ENCODE results near the gene CABP2. TPM values are rescaled to one million over a fixed set of nuclear protein-coding genes. Genes with fewer than 3 reads are reported as not detected.
"Not testable (repeated sequence)": the region's sequence is repeated elsewhere in the genome, so short reads cannot be mapped to it uniquely, and the experiment has no call there.

The CABP2 gene
- total and polyA plus RNA-seq, 10 of the 15 experiments (the other 5 are each of a cell fraction or from before 2014, with no cell fraction given): not detected

GRCh38 chr11:67551697-67552096 is 28.5 kb upstream of the CABP2 start:
- RAD21 ChIA-PET (ENCODE audit: unreplicated experiment); H3K36me3 ChIP-seq (ENCODE audit: control insufficient read depth in 2 of 2, insufficient read depth in 2 of 2, low read length in 1 of 2); FAIRE-seq; ATAC-seq; POLR2A ChIA-PET; BruUV-seq (replicated peaks); H4K20me1 ChIP-seq (ENCODE audit: control insufficient read depth, insufficient read depth); H3K4me3 ChIP-seq; H3K9ac ChIP-seq (ENCODE audit: control insufficient read depth, insufficient read depth, low read length); CTCF ChIA-PET; H3K79me2 ChIP-seq (ENCODE audit: control insufficient read depth, insufficient read depth, low read length); SMC1A ChIA-PET (ENCODE audit: uncharacterized antibody, unreplicated experiment); DNase-seq (ENCODE audit: low read depth, low spot score); in situ Hi-C loops (cut with MboI); H3K27ac ChIP-seq (ENCODE audit: control insufficient read depth, insufficient read depth); H3K4me2 ChIP-seq (ENCODE audit: control insufficient read depth, insufficient read depth); intact Hi-C loops (cut with micrococcal nuclease; ENCODE audit: unreplicated experiment); H3K27me3 ChIP-seq (replicated peaks in 1 of 2; ENCODE audit: control insufficient read depth in 2 of 2, insufficient read depth in 2 of 2, low read length in 1 of 2); H3K4me1 ChIP-seq (ENCODE audit: control insufficient read depth, insufficient read depth, low read length); H2AFZ ChIP-seq (ENCODE audit: control insufficient read depth, low read depth, low read length): not testable (repeated sequence)
- peaks cover 12% of the 10 kb centered on the region; the same call in 2 of the 3 replicates for H3K9me3 ChIP-seq (replicated peaks; ENCODE audit: control insufficient read depth, insufficient read depth, low read length)

- no peak overlapping the region for H3K4me2 ChIP-seq (ENCODE audit: control insufficient read depth, insufficient read depth)
- H3K4me3 ChIP-seq: no peak overlapping the region
- H3K27me3 ChIP-seq (replicated peaks in 1 of 2; ENCODE audit: control insufficient read depth in 2 of 2, insufficient read depth in 2 of 2, low read length in 1 of 2): no peaks in the 10 kb centered on the region
- CTCF ChIA-PET: interaction anchor here (0.9 kb wide), 1 partner anchor 8 kb away, joined by 3 read pairs; no protein-coding TSS in a partner anchor
- no peaks in the 10 kb centered on the region for H3K79me2 ChIP-seq (ENCODE audit: control insufficient read depth, insufficient read depth, low read length)
- DNase-seq (ENCODE audit: low read depth, low spot score) (no peak), ATAC-seq (no peak), FAIRE-seq (no peak)
- H2AFZ ChIP-seq (ENCODE audit: control insufficient read depth, low read depth, low read length): no peak overlapping the region
- RAD21 ChIA-PET (ENCODE audit: unreplicated experiment): no interaction called here
- no peaks in the 10 kb centered on the region for H4K20me1 ChIP-seq (ENCODE audit: control insufficient read depth, insufficient read depth)
- no peaks in the 10 kb centered on the region for H3K4me1 ChIP-seq (ENCODE audit: control insufficient read depth, insufficient read depth, low read length)
- in situ Hi-C loops (cut with MboI) (no loop called here), intact Hi-C loops (cut with micrococcal nuclease; ENCODE audit: unreplicated experiment) (no loop called here)
- peaks cover 12% of the 10 kb centered on the region; the same call in 2 of the 3 replicates for H3K9me3 ChIP-seq (replicated peaks; ENCODE audit: control insufficient read depth, insufficient read depth, low read length)
- H3K27ac ChIP-seq (ENCODE audit: control insufficient read depth, insufficient read depth): no peak overlapping the region
- POLR2A ChIA-PET: no interaction called here
- H3K36me3 ChIP-seq (ENCODE audit: control insufficient read depth in 2 of 2, insufficient read depth in 2 of 2, low read length in 1 of 2): no peaks in the 10 kb centered on the region
- TF ChIP-seq HDAC6 (IDR thresholded peaks at IDR 0.05; ENCODE audit: unreplicated experiment) (no peak), SIN3A (IDR thresholded peaks at IDR 0.05; ENCODE audit: low read depth, low read length) (no peak), HCFC1 (IDR thresholded peaks at IDR 0.05; ENCODE audit: low read length) (no peak), HDGF (IDR thresholded peaks at IDR 0.05) (no peak), SMARCA5 (IDR thresholded peaks at IDR 0.05) (no peak), WRNIP1 (IDR thresholded peaks at IDR 0.05; ENCODE audit: borderline replicate concordance, low read depth, low read length) (no peak), ZNF274 (IDR thresholded peaks at IDR 0.05; ENCODE audit: insufficient read depth, insufficient read length) (no peak), ZBTB40 (IDR thresholded peaks at IDR 0.05; ENCODE audit: borderline replicate concordance) (no peak)
- H3K9ac ChIP-seq (ENCODE audit: control insufficient read depth, insufficient read depth, low read length): no peak overlapping the region
- BruUV-seq (replicated peaks): no TSS peak
- SMC1A ChIA-PET (ENCODE audit: uncharacterized antibody, unreplicated experiment): no interaction called here
These were observed 27.9 kb upstream of the CABP2 start for GRCh38 chr11:67551127-67551526.
